ENCODE results near the gene MUC20.

GRCh38 chr3:195699860-195700259, 20.9 kb upstream of the MUC20 start:
- TF ChIP-seq SALL1 (CRISPR knock-in tag; IDR thresholded peaks at IDR 0.05) (no peak), ATF3 (CRISPR knock-in tag; IDR thresholded peaks at IDR 0.05) (no peak), NCOA1 (CRISPR knock-in tag; IDR thresholded peaks at IDR 0.05) (no peak), MAX (IDR thresholded peaks at IDR 0.05) (no peak), CTCF (CRISPR knock-in tag; IDR thresholded peaks at IDR 0.05) (no peak), SUZ12 (IDR thresholded peaks at IDR 0.05; ENCODE audit: low read depth, low read length) (no peak), ZNF235 (CRISPR knock-in tag; IDR thresholded peaks at IDR 0.05; ENCODE audit: borderline replicate concordance) (no peak), ZNF513 (CRISPR knock-in tag; conservative IDR thresholded peaks at IDR 0.05) (no peak), FOXO4 (CRISPR knock-in tag; conservative IDR thresholded peaks at IDR 0.05) (no peak), TSC22D2 (CRISPR knock-in tag; IDR thresholded peaks at IDR 0.05; ENCODE audit: borderline replicate concordance) (no peak)

Data from HepG2 (cell line).